Tracheal epithelial cell (primary cell): ENCODE data around the gene PP2D1. TPM values are rescaled to one million over a fixed set of nuclear protein-coding genes. Genes with fewer than 3 reads are reported as not detected.

Source experiments
- total RNA-seq: library from RNA; depleted of rRNA; stranded (reverse); fragments of >200 nt; gene quantifications from 2 replicates; pipeline ENCODE4 v1.2.1, GENCODE V29; 2014

The PP2D1 gene, protein sequence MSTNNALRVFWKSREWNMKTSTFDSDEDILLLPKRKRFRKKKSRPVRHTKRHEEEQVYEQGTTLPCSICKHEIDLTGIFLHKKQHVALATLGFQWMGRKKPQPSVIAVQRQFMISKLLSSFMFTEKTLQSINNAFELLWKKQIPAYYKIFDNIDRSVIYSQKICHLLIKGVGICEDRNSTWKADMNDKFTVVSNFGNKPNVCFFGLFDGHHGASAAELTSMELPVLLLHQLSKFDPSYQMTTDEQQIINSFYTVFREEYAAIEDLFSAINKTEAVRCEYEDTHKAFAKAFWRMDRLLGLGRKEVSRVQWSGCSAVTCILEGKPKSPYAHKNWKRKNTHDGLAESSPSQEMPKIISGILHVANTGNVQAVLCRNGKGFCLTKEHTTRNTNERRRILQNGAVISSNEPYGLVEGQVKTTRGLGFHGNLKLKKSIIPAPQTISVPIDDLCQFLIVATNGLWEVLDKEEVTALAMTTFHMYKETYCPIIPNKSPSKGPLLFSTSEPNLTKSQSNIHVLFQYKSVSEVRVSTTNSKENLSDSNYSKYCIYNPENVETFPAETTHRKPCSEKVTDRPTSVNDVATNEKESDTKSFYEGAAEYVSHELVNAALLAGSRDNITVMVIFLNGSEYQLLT
- total RNA-seq, result not detected in 2 replicates

DNA sequence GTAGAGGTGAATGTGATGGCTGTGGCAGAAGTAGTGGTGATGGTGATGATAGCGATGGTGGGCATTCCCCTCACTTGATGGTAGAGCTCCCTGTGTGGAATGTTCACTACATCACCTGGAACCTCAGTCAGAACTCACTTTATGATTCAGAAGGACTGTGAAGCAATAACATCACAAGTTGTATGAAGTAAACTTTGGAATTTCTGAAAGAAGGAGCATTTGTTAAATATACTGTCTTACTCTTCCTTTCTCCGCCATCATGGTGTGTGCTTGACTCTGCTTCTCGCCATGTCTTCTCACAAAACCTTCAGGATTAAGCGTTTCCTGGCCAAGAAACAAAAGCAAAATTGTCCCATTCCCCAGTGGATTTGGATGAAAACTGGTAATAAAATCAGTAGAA, at the start of gene PP2D1:
TSS of gene PP2D1 (minus strand) at position 101 of the 400 bp plus-strand sequence. CDS start 192 bp downstream, outside the sequence.

DNA sequence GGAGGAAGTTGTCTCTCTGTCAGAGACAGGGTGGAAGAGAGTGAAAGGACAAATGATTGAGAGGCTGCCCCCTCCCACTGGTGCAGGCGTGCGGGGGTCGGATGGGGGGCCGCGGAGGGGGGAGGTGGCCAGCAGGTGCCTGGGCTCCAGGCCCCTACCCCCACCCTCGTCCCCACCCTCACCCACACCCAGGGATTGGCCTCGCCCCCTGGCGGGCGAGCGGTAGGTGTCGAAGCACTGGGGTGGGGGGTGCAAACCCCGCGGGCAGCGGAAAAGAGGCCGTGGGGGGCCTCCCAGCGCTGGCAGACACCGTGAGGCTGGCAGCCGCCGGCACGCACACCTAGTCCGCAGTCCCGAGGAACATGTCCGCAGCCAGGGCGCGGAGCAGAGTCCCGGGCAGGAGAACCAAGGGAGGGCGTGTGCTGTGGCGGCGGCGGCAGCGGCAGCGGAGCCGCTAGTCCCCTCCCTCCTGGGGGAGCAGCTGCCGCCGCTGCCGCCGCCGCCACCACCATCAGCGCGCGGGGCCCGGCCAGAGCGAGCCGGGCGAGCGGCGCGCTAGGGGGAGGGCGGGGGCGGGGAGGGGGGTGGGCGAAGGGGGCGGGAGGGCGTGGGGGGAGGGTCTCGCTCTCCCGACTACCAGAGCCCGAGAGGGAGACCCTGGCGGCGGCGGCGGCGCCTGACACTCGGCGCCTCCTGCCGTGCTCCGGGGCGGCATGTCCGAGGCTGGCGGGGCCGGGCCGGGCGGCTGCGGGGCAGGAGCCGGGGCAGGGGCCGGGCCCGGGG, 27.9 kb upstream of the PP2D1 start, which contains the start of gene KAT2B:
TSS of gene KAT2B (plus strand) at position 682 of the 783 bp plus-strand sequence. CDS start at position 714, 32 bp downstream.

DNA sequence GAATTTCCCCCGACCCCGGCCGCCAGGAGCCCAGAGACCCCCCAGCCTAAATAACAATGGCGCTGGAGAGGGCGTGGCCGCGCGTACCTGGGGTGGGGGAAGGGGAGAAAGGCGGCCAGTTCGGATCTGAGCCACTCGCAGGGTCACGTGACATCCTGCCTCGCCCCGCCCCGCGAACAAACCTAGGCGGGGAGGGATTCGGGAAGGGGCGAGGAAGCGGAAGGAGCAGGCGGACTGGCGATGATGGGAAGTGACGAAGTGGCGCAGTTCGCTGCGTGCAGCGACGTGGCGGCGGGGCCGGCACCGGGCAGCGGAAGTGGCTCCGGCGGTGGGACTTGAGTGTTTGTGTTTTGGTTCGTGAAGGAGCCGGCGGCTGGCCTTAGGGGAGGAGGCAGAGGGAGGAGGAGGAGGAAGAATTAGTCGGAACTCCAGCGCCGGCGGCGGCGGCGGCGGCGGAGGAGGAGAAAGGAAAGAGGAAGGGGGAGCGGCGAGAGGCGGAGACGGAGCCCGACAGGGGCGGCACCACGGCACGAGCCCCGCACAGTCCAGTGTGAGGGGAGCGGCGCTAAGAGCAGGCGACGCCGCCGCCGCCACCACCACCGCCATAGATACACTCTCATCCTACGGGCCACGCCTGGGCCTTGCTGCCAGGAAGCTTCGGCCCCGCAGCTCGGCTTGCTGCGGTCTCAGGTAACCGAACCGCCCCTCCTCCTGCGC, 65.1 kb downstream of the PP2D1 start, which contains the start of gene RAB5A:
TSS of gene RAB5A (plus strand) at position 266 of the 717 bp plus-strand sequence. CDS start 3,802 bp downstream, outside the sequence.

Other genes with a start within 250 kb of the PP2D1 start
- gene EFHB, start 78.0 kb downstream of the PP2D1 start, total RNA-seq, result 1.4 TPM in 1 of 2 replicates, not detected in the other
- 41.8 and 60.7 TPM in 2 replicates for gene RAB5A, start 65.2 kb downstream of the PP2D1 start, total RNA-seq
- 3.4 and 7.2 TPM in 2 replicates for gene KAT2B, start 28.2 kb upstream of the PP2D1 start, total RNA-seq
- gene SGO1, start 173.9 kb upstream of the PP2D1 start, total RNA-seq, result 0.21 and 0.72 TPM in 2 replicates